SH-SY5Y (cell line): Measurements from ENCODE around the gene VGF.

Source experiments
- GATA2 ChIP-seq: IDR thresholded peaks from 2 replicates; pipeline ENCODE4 v1.6.1; 2011; ENCODE audit warnings: mild to moderate bottlenecking, low read depth, low read length
- GATA3 ChIP-seq: IDR thresholded peaks from 2 replicates; pipeline ENCODE4 v1.6.1; 2011; ENCODE audit warnings: low read depth, mild to moderate bottlenecking, low read length, moderate library complexity

- TF ChIP-seq GATA3 = no peak
- no peak for TF ChIP-seq GATA2
These were observed 23.7 kb upstream of the VGF start for GRCh38 chr7:101189109-101189508.
